ENCODE results near the gene TLR10.

TLR10 gene

DNA sequence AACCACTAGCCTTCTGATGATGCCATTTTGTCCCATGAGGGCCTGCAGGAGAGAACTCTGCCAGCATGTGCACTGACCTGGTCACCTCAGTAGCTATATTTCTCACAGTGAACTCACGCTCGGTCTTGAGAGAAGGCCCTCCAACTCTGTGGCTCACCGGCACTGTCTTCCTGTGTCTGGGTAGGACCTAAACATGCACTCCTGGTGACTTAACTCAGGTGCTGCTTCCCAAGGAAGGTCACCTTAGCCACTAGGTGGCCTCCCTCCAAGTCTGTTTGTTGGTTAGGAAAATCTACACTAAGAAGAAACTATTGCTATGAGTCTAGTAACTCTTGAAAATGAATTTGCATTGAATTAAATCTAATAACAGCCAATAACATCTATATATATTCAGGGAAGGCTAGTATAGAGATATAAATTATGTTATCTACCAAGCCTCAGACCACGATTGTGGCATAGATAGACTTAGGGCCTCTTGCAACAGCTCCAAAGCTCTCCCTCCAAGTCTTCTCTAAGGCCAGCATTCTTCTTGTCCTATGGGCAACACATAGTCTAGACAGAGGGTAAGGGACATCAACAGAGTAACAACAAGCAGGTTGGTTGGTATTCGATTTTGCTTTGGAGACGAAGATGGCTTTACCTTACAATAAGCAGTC lies 24.7 kb downstream of the TLR10 start:
- H3K4me3 ChIP-seq (ENCODE audit: low read length): no peak overlapping the region
- no peaks in the 10 kb centered on the region for H3K27me3 ChIP-seq (ENCODE audit: control insufficient read depth, insufficient read depth, low read length)
- H3K36me3 ChIP-seq (ENCODE audit: insufficient read depth, low read length): no peaks in the 10 kb centered on the region
- no peak overlapping the region for H3K9ac ChIP-seq (ENCODE audit: low read depth, low read length)
- H3K9me3 ChIP-seq (replicated peaks; ENCODE audit: low read length): no peaks in the 10 kb centered on the region
- H3K4me1 ChIP-seq (ENCODE audit: control insufficient read depth, insufficient read depth, low read length): peaks cover 6% of the 10 kb centered on the region
- H3K4me2 ChIP-seq (ENCODE audit: low read length): no peak overlapping the region

GRCh38 chr4:38752941-38753806 lies 29.6 kb downstream of the TLR10 start:
- no peaks in the 10 kb centered on the region for H3K36me3 ChIP-seq (ENCODE audit: insufficient read depth, low read length)
- peak overlapping the region; percentile 73 for H3K4me2 ChIP-seq (ENCODE audit: low read length)
- peak overlapping the region; percentile 37 for H3K9ac ChIP-seq (ENCODE audit: low read depth, low read length)
- peaks cover 21% of the 10 kb centered on the region for H3K4me1 ChIP-seq (ENCODE audit: control insufficient read depth, insufficient read depth, low read length)
- H3K9me3 ChIP-seq (replicated peaks; ENCODE audit: low read length): no peaks in the 10 kb centered on the region
- no peaks in the 10 kb centered on the region for H3K27me3 ChIP-seq (ENCODE audit: control insufficient read depth, insufficient read depth, low read length)
- H3K4me3 ChIP-seq (ENCODE audit: low read length): peak overlapping the region; percentile 33

- Histone ChIP-seq H3K4me2 (ENCODE audit: low read length) (peak overlapping the region; percentile 73), H3K4me3 (ENCODE audit: low read length) (peak overlapping the region; percentile 33), H3K9me3 (replicated peaks; ENCODE audit: low read length) (no peaks in the 10 kb centered on the region), H3K4me1 (ENCODE audit: control insufficient read depth, insufficient read depth, low read length) (peaks cover 21% of the 10 kb centered on the region), H3K9ac (ENCODE audit: low read depth, low read length) (peak overlapping the region; percentile 37), H3K36me3 (ENCODE audit: insufficient read depth, low read length) (no peaks in the 10 kb centered on the region), H3K27me3 (ENCODE audit: control insufficient read depth, insufficient read depth, low read length) (no peaks in the 10 kb centered on the region)
Observed at GRCh38 chr4:38752372-38752940, 30.3 kb downstream of the TLR10 start.

DNA sequence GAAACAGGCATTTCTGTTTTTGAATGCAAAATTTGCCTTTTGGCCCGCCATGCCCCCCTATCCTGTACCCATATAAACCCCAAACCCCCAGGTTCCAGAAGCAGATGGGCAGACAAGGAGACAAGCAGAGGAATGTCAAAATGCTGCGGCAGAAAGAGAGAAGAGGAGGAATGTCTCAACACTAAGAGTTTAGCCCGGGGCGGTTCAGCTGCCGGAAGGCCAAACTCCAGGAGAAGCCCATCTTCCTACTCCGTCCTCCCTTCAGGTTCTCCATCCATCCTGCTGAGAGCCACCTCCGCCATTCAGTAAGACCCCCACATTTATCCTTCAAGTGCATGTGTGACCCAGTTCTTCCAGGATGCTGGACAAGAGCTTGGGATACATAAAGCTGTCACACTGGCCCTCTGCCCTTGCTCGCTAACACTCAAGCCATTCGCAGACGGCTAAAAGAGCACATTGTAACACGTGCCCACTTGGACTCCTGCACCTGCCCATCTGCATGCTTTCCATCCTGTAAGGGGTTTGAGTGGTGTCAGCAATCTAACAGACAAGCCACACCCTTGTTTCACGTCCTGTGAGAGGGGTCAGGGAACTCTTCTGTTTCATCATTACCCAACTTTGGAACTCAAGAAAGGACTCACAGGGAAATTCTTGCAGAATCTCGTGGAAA lies 31.3 kb downstream of the TLR10 start:
- no peaks in the 10 kb centered on the region for H3K9me3 ChIP-seq (replicated peaks; ENCODE audit: low read length)
- H3K36me3 ChIP-seq (ENCODE audit: insufficient read depth, low read length): no peaks in the 10 kb centered on the region
- no peak overlapping the region for H3K9ac ChIP-seq (ENCODE audit: low read depth, low read length)
- no peak overlapping the region for H3K4me3 ChIP-seq (ENCODE audit: low read length)
- H3K4me1 ChIP-seq (ENCODE audit: control insufficient read depth, insufficient read depth, low read length): peaks cover 21% of the 10 kb centered on the region
- no peaks in the 10 kb centered on the region for H3K27me3 ChIP-seq (ENCODE audit: control insufficient read depth, insufficient read depth, low read length)
- H3K4me2 ChIP-seq (ENCODE audit: low read length): no peak overlapping the region

DNA sequence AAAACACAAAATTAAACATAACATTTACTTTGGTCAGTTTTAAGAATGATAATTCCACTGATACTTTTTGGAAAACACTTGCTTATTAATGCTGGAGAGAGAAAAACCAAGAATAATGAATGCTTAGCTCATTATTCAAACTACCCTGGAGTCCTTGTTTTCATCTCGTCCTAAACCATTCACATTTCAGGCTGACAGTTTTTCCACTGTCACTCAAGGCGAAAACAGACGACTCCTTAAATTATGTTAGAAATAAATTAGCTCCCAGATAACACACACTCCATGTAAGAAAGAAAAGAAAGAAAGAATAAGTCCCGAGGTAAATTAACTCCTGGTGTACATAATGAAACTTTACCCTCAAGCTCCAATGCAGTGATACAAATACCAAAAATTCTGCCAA lies 33.5 kb downstream of the TLR10 start:
- Histone ChIP-seq H3K36me3 (ENCODE audit: insufficient read depth, low read length) (no peaks in the 10 kb centered on the region), H3K9me3 (replicated peaks; ENCODE audit: low read length) (no peaks in the 10 kb centered on the region), H3K27me3 (ENCODE audit: control insufficient read depth, insufficient read depth, low read length) (no peaks in the 10 kb centered on the region), H3K4me3 (ENCODE audit: low read length) (no peak overlapping the region), H3K9ac (ENCODE audit: low read depth, low read length) (no peak overlapping the region), H3K4me2 (ENCODE audit: low read length) (no peak overlapping the region), H3K4me1 (ENCODE audit: control insufficient read depth, insufficient read depth, low read length) (peaks cover 21% of the 10 kb centered on the region)

DNA sequence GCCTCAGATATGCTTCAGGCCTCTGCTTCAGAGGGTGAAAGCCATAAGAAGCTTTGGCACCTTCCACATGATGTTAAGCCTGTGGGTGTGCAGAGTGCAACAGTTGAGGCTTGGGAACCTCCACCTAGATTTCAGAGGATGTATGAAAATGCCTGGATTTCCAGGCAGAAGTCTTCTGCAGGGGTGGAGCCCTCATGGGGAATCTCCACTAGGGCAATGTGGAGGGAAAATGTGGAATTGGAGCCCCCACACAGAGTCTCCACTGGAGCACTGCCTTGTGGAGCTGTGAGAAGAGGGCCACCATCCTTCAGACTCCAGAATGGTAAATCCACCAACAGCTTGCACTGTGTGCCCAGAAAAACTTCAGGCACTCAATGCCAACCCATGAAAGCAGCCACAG lies 35.2 kb downstream of the TLR10 start:
- no peak overlapping the region for H3K4me3 ChIP-seq (ENCODE audit: low read length)
- no peaks in the 10 kb centered on the region for H3K36me3 ChIP-seq (ENCODE audit: insufficient read depth, low read length)
- H3K9ac ChIP-seq (ENCODE audit: low read depth, low read length): no peak overlapping the region
- H3K4me1 ChIP-seq (ENCODE audit: control insufficient read depth, insufficient read depth, low read length): peaks cover 13% of the 10 kb centered on the region
- no peaks in the 10 kb centered on the region for H3K27me3 ChIP-seq (ENCODE audit: control insufficient read depth, insufficient read depth, low read length)
- H3K4me2 ChIP-seq (ENCODE audit: low read length): no peak overlapping the region
- H3K9me3 ChIP-seq (replicated peaks; ENCODE audit: low read length): no peaks in the 10 kb centered on the region

- Histone ChIP-seq H3K9me3 (replicated peaks; ENCODE audit: low read length) (no peaks in the 10 kb centered on the region), H3K4me1 (ENCODE audit: control insufficient read depth, insufficient read depth, low read length) (peaks cover 3% of the 10 kb centered on the region), H3K9ac (ENCODE audit: low read depth, low read length) (no peak overlapping the region), H3K4me2 (ENCODE audit: low read length) (no peak overlapping the region), H3K4me3 (ENCODE audit: low read length) (no peak overlapping the region), H3K27me3 (ENCODE audit: control insufficient read depth, insufficient read depth, low read length) (no peaks in the 10 kb centered on the region), H3K36me3 (ENCODE audit: insufficient read depth, low read length) (no peaks in the 10 kb centered on the region)
Observed at GRCh38 chr4:38745881-38746280, 36.9 kb downstream of the TLR10 start.

DNA sequence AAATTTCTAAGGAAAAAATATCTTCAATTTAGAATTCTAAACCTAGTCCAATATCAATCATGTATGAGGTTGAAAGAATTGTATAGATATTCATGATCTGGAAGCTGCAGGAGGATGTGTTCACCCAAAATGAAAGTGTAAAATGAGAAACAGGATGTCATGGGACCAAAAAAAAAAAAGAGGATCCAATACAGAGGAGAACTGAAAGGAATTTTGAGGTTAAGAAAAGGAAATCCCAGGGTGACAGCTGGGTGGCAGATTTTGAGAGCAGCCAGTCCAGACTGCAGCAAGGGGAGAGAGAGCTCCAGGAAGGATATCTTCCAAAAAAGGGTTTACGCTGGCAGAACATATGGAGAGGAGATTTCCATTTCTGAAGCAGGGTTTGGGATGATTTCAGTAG lies 38.9 kb downstream of the TLR10 start:
- Histone ChIP-seq H3K4me2 (ENCODE audit: low read length) (peak overlapping the region; percentile 13), H3K9me3 (replicated peaks; ENCODE audit: low read length) (no peaks in the 10 kb centered on the region), H3K4me3 (ENCODE audit: low read length) (no peak overlapping the region), H3K9ac (ENCODE audit: low read depth, low read length) (no peak overlapping the region), H3K36me3 (ENCODE audit: insufficient read depth, low read length) (no peaks in the 10 kb centered on the region), H3K27me3 (ENCODE audit: control insufficient read depth, insufficient read depth, low read length) (no peaks in the 10 kb centered on the region), H3K4me1 (ENCODE audit: control insufficient read depth, insufficient read depth, low read length) (peaks cover 3% of the 10 kb centered on the region)

DNA sequence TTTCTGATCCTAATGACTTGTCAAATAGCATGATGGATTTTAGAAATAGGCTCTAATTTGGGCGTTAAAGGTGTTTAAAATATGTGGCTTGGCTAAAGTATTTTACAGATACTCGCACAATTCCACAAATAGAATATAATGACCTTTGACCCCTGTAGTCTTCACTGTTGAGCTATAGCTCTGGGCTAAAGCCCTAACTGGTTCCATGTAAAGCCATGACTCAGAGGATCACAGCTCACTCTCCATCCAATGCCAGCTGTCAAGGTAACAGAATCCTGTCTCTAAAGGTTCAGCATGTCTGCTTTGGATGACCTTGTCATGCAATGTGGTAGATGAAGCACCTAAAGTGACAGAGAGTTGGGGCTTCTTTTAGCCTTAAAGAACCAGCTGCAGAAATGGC lies 42.5 kb downstream of the TLR10 start:
- Histone ChIP-seq H3K4me3 (ENCODE audit: low read length) (no peak overlapping the region), H3K9me3 (replicated peaks; ENCODE audit: low read length) (no peaks in the 10 kb centered on the region), H3K36me3 (ENCODE audit: insufficient read depth, low read length) (no peaks in the 10 kb centered on the region), H3K4me1 (ENCODE audit: control insufficient read depth, insufficient read depth, low read length) (peaks cover 3% of the 10 kb centered on the region), H3K27me3 (ENCODE audit: control insufficient read depth, insufficient read depth, low read length) (no peaks in the 10 kb centered on the region), H3K4me2 (ENCODE audit: low read length) (no peak overlapping the region), H3K9ac (ENCODE audit: low read depth, low read length) (no peak overlapping the region)

DNA sequence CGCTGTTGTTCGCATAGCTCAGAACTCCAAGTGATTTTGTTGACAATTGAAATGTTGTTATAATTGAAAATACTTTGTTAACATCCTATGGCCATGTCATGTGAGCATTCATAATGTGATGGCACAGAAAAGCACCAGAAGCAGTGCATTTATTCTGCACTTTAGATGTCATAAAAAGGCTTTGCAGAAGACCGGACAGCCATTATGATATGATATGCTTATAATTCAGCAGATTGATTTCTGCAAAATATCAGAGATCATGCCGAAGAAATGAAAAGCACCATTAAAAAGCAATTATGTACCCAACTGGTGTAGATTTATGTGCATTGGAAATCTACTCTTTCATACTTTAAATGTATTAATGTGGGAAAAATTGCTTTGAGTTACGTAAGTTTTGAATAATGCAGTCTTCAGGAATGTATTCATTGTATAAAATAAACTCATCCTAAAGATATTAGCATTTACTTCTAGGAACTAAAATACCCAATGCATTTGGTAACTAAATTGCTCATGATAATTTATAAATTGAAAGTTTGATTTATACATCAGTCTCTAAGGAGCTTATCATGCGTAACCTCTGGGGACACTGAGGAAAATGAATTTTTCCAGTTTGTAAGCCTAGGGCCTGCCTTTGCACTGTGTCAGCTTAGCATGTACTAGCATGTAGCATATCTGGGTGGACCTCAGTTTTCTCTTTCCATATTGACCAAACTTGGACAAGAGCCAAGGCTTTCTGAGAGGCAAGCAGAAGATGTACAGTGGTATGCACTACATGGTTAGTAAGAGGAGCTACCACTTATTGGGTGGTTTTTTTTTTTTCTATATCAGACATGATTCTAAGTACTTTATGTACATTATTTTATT lies 43.6 kb downstream of the TLR10 start:
- no peak overlapping the region for H3K4me3 ChIP-seq (ENCODE audit: low read length)
- no peaks in the 10 kb centered on the region for H3K9me3 ChIP-seq (replicated peaks; ENCODE audit: low read length)
- peaks cover 3% of the 10 kb centered on the region for H3K27me3 ChIP-seq (ENCODE audit: control insufficient read depth, insufficient read depth, low read length)
- H3K4me2 ChIP-seq (ENCODE audit: low read length): no peak overlapping the region
- H3K36me3 ChIP-seq (ENCODE audit: insufficient read depth, low read length): no peaks in the 10 kb centered on the region
- no peak overlapping the region for H3K9ac ChIP-seq (ENCODE audit: low read depth, low read length)
- peaks cover 3% of the 10 kb centered on the region for H3K4me1 ChIP-seq (ENCODE audit: control insufficient read depth, insufficient read depth, low read length)

DNA sequence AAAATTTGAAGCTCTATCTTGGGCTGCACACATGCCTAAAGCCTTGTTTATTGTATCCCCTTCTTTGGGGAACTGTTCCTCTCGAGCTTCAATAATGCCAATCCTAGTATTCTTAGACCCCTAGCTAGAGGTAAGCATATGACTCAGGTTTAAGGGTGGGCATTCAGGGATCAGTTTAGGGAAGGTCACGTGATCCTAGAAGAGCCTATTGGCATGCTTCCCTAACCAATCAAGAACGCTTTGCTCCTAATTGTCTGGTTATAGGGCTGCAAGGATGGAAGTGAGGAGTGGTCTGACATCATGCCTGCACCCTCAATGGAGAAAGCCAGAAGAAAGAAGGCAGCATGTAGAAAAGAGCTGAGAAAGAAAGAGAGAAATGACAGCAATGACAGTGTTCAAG lies 46.9 kb downstream of the TLR10 start:
- Histone ChIP-seq H3K27me3 (ENCODE audit: control insufficient read depth, insufficient read depth, low read length) (peaks cover 3% of the 10 kb centered on the region), H3K4me2 (ENCODE audit: low read length) (no peak overlapping the region), H3K9me3 (replicated peaks; ENCODE audit: low read length) (no peaks in the 10 kb centered on the region), H3K4me1 (ENCODE audit: control insufficient read depth, insufficient read depth, low read length) (peaks cover 2% of the 10 kb centered on the region), H3K36me3 (ENCODE audit: insufficient read depth, low read length) (no peaks in the 10 kb centered on the region), H3K9ac (ENCODE audit: low read depth, low read length) (no peak overlapping the region), H3K4me3 (ENCODE audit: low read length) (no peak overlapping the region)

Measured in skeletal muscle satellite cell (primary cell).